ENCODE results near the gene CCNK.

- TF ChIP-seq POLR2A (IDR thresholded peaks at IDR 0.05) (no peak), CTCF (IDR thresholded peaks at IDR 0.05) (no peak), POLR2AphosphoS5 (IDR thresholded peaks at IDR 0.05) (no peak)
These were observed 75.1 kb downstream of the CCNK start for GRCh38 chr14:99556134-99556791.

Data from transverse colon (tissue), 4 donors.